GM04503 (cell line): ENCODE data around the gene PAMR1.
A peak's percentile ranks its signal among the peaks of the same experiment; 100 is the strongest.

Experiments used
- DNase-seq: peaks from one replicate; pipeline ENCODE4 v3.0.0-alpha.2; 2012; ENCODE audit warnings: low read depth

The PAMR1 gene

DNA sequence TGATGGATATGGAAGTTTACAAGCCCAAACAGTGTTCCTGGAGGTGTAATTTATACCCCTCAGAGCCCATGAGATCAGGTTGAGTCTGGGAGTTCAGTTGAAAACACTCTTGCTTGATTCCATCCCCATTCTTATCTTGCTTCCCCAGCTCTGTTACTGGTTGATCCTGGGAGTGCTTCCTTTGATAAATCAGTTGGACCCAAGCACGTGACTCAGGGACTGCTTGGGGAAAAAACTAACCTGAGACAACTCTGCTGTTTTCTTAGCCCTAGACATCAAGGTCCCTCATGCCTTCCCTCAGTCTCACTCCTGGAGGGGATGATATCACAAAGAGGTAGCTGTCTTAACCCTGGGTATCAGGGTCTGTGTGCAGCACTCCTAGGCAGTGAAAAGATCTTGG is 71.1 kb downstream of the PAMR1 start:
- DNase-seq = no peak

DNA sequence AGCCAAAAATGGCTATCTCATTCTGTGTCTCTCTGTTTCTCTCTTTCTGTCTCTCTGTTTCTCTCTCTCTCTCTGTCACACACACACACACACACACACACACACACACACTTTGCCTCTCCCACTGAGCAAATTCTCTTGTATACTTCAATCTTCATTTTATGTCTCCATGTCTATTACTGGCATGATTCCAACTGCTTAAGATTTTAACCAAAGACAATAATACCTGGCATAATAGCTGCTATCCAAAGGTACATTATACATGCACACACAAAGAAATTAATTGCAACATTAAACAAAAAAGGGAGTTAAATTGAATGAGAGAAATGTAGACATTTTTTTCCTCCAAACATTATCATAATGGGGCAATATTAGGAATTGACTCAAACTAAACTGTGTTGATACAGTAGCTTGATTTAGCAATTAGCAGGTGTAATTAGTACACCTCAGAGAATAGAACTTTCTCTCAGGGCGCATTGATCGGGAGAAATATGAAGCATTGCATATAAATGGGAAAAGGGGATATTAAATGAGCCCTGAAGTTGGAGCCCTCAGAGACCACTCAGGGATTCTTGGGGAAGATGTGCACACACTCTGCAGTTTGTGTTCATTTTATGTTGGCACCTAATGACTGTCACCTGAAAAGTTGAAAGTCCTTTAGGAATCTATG is 88.7 kb downstream of the PAMR1 start:
- no peak for DNase-seq

- no peak for DNase-seq
Observed at GRCh38 chr11:35433588-35433987, 91.8 kb downstream of the PAMR1 start.

- no peak for DNase-seq
Observed at GRCh38 chr11:35432464-35432863, 93.0 kb downstream of the PAMR1 start.

DNA sequence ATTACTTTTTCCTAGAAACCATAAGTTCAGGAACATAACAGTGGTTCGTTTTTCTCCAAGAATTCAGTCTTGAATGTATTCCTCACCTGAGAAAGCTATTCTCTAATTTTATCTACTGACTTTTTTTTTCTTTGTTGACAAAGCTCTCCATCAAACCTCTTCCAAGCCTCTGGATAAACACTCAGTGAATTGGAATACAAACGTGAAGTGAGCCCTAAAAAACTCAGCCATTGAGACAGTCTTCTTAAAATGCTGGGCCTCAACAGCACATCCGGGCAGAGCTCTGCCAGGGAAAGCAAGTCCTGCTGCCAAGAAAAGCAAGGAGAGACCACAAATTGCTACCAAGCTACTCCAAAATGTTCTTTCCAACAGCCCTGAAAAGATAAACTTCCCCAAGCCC is 98.3 kb downstream of the PAMR1 start:
- peak; percentile 65 for DNase-seq

- DNase-seq = no peak
Observed at GRCh38 chr11:35426351-35426750, 99.1 kb downstream of the PAMR1 start.

GRCh38 chr11:35425603-35426212 is 99.7 kb downstream of the PAMR1 start:
- no peak for DNase-seq

DNA sequence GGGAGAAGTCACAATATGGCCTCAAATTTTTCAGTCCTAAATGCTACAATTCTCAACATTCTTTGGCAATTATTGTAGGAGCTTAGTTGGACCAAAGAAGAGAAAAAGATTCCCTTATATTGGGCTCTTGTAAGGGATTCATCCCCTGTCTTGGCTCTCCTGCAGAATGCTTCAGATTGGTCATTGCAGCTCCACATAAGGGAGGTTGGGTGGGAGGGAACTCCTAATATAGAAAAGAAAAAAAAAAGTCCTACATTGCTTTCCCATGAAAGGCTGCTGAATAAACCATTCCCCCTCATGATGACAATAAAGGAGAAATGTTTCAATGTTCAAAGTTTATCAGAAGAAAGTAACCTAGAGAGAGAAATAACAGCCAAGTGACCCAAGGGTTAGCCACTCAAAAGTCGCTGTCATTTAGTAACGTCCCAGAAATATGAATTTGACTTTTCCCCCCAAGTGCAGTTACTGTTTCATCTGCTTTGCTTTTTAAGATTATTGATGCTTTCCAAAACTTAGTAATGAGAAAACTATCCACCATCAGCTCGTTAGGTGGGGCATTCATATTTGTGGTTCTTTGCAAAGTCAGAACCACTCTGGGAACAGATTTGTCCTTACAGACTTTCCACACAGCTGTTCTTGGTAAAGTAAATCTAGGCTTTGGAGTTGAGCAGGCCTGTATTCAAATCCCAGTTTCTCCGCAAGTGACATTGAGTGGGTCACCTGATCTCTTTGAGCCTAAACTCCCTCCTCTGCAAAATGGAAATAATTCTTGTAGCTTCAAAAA is 101.1 kb downstream of the PAMR1 start:
- peak; percentile 69 for DNase-seq

GRCh38 chr11:35420371-35420770 is 105.0 kb downstream of the PAMR1 start:
- no peak for DNase-seq

DNA sequence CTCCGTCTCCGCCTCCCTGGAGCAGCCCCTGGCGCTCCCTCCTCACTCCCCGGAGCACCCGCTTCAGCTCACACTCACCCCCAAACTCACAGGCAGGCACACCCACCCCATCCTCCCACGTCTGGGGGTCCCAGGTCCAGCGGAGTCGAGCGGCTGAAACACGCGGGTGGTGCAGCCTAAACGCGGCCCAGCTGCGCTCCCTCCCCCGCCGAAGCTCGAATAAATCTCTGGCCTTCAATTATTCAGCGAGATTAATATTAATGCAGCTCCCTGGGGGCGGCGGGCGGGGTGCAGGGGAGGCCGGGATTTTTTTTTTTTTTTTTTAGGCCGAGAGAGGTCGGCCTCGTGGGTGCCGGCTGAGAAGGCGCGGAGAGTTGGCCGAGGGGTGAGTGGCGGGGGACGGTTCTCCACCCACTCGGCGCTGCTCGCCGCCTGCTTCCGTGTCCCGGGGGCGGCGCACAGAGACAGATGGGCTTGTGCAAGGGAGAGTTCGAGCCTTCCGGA is 105.5 kb downstream of the PAMR1 start:
- DNase-seq = no peak

DNA sequence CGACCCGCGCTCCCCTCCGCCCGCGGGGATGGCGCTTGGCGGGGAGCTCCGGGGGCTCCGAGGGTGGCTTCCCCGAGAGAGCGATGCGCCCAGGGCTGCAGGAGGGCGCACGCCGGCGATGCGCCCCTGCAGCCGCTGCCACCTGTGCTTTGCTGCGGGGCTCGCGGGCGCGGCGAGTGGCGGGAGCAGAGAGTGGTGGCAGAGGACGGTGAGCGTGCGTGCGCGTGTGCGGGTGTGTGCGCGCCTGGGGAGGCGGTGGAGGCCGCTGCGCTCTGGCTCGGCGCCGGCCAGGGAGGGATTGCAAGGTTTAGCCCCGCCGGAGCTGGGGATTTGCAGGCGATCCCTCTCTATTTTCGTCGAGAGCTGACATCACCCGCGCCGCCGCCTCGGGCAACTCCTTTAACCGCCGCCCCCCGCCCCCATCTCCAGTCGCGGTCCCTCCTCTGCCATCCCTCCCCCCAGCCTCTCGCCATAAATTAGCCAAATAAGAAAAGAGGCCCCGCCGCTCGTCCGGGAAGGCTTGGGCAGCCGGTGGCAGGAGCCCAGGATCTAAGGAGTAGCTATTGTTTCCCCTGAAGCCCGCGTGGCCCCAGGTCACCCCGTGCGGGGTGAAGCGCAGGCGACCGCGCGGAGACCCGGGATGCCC is 106.1 kb downstream of the PAMR1 start, which contains the start of gene SLC1A2:
Gene SLC1A2, minus strand, starts transcription at position 375 of the 646 bp plus-strand sequence. CDS start 592 bp downstream, outside the sequence.
- no peak for DNase-seq

DNA sequence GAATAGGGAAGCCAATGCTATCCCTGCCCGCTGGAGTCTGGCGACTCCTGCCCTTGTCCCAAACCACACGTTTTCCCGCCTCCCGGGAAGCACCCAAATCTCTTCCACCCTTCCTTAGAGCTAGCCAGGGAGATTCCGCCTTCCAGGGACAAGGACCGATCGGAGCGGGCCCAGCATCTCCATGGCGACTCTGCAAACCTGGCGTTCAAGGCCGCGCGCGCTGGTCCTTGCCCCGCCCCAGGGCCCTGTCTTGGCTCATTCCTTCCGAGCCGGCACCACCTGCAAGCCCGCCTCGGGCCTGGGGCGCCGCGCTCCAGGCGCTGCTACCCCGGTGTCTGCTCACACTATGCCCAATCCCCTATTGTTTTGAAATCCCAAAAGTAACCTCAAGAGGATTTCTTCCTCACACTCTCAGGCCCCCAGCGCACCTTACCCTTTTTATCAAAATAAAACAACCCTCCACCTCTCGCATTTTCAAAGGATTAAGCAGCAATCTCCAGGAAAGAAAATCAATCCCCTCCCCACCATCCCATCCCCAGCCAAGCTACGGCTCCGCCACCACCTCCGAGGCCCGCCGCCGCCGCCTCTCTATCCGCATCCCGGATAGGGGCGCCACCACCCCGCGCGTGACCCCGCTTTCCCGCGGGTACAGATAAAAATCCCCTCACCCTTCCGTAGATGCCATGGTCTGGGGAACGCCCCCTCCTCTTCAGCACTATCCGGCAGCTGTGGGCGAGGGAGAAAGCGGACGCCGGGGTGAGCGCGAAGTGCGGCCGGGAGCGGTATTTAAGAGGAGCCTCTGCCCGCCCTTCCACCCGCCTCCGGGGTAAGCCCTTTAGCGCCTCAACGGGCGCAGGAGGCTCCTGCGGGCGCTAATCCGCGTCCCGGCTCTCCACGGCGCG is 106.9 kb downstream of the PAMR1 start:
- DNase-seq = no peak

GRCh38 chr11:35415487-35415886 is 109.9 kb downstream of the PAMR1 start:
- DNase-seq = no peak

- DNase-seq = no peak
Observed at GRCh38 chr11:35414776-35415175, 110.6 kb downstream of the PAMR1 start.

DNA sequence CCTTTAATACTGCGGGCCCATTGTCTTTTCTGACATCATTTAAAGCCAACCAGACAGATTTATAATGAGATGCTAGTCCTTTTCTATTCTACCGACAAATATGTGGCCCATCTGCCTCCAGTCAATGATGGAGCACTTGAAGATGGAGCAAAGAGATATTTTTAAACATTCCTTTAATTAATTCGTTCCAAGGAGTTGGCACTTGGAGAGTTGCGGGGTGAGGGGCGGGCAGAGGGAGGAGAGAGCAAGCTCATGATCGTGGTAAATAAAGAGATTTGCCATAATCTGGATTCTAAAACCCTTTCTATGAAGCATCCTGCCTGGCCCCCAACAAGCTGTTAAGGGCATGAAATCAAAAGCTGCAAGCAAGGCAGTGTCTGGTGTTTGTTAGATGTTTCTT is 111.1 kb downstream of the PAMR1 start:
- no peak for DNase-seq

DNA sequence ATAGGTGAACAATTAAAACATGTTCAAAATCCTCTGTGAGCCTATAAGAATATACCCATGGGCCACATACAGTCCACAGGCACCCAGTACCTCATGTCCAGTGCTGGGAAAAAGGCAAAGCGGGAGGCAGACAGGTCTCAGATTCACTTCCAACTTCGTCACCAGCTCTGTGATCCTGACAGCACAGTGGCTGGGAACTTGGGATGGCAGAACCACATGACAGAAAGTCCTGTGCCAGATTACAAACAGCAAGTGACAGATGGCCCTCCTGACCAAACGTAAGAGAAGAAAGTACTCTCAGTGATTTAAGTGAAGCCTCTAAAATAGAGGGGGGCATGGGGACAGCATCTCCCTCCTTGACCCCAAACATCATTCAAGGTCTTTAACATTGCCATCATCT is 111.8 kb downstream of the PAMR1 start:
- no peak for DNase-seq

GRCh38 chr11:35412285-35412684 is 113.1 kb downstream of the PAMR1 start:
- no peak for DNase-seq

DNA sequence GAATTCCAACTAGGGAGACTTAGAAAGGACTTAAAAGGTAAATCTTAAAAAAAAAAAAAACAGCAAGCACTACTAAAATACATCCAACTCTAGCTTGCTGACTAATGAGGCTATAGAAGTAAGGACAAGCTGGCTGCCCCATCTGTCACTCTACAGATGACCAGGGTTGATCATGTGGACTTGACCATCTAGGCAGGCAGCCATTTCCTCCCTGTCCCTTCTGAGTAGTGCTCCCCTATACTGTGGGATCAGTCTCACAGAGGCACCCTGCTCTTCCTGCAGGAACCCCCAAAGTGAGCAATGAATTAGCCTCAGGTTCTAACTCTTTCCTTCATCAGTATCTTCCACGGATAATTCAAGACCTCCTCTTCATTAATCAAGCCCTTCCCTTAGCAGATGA is 118.4 kb downstream of the PAMR1 start:
- no peak for DNase-seq

GRCh38 chr11:35404388-35404775 is 121.0 kb downstream of the PAMR1 start:
- no peak for DNase-seq

- DNase-seq = no peak
Observed at GRCh38 chr11:35403765-35404387, 121.5 kb downstream of the PAMR1 start.
